Urothelium cell line (cell line): ENCODE measurements around the gene LRIG3.
A peak's percentile ranks its signal among the peaks of the same experiment; 100 is the strongest.
"Not testable (repeated sequence)": the region's sequence is repeated elsewhere in the genome, so short reads cannot be mapped to it uniquely, and the experiment has no call there.

Source experiments
- DNase-seq: peaks from one replicate; pipeline ENCODE4 v3.0.0; 2011; ENCODE audit warnings: low spot score, mixed read lengths
- FAIRE-seq: peaks from 2 replicates; lab custom pipeline; 2011; peaks lifted over from hg19 to GRCh38; lab: Jason Lieb, UNC

LRIG3 gene

GRCh38 chr12:58920102-58920960 lies at the start of gene LRIG3:
TSS of gene LRIG3 (minus strand) at chr12:58920504. CDS start at chr12:58920235, 269 bp downstream.
- peak; percentile 81 for FAIRE-seq
- peak; percentile 92 for DNase-seq

GRCh38 chr12:58969237-58969636 lies 48.9 kb upstream of the LRIG3 start:
- DNase-seq (no peak), FAIRE-seq (no peak)

DNA sequence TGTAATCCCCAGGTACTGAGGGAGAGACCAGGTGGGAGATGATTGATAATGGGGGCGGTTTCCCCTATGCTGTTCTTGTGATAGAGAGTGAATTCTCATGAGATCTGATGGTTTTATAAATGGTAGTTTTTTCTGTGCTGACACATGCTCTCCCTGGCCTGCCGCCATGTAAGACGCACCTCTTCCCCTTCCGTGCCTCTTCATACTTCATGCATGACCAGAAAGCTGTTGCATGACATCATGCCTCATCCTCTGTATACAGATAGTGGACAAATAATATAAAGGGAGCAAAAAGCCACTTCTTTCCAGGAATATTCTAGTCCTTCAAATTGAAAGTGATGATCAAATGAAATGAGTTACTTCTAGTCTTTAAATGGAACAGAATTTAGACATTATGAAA lies 47.3 kb upstream of the LRIG3 start:
- no peak for DNase-seq
- no peak for FAIRE-seq

DNA sequence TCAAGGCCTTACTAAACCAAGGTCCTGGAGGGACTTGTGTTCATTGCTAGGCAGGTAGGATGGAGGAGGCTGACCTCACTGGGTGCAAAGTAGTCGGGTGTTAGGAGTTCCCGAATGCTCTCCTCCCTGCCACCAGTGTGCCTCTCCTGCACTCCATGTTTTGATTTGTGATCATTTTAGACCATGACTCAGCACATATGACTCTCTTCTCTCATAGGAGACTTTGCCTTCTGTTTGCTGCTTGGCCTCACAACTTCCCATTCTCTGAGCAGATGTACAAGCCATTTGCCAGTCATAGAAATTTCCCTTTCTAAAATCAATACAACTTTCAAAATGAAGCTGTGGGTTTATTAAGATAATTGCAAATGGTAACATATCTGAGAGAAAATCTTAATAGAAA lies 46.6 kb upstream of the LRIG3 start:
- FAIRE-seq (no peak), DNase-seq (peak; percentile 9)

- no peak for DNase-seq
- no peak for FAIRE-seq
Observed at GRCh38 chr12:58965568-58965967, 45.3 kb upstream of the LRIG3 start.

DNA sequence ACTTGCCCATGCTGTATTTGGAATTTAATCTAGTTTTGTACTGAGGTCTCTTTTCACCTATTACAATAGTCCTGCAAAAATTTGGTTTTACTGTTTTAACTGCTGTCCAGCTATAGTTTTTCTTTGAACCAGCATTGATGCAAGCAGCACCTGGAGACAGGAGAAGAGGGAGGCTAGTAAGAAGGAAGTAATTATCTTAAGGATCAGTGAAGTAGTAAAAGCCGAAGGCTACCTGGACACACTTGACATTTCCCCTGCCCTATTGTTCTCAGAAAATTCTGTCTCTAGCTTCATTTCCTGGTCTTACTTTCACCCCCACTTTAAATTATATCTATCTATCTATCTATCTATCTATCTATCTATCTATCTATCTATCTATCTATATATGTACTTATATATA lies 43.5 kb upstream of the LRIG3 start:
- no peak for FAIRE-seq
- DNase-seq: no peak

GRCh38 chr12:58961906-58962305 lies 41.6 kb upstream of the LRIG3 start:
- FAIRE-seq (no peak), DNase-seq (no peak)

DNA sequence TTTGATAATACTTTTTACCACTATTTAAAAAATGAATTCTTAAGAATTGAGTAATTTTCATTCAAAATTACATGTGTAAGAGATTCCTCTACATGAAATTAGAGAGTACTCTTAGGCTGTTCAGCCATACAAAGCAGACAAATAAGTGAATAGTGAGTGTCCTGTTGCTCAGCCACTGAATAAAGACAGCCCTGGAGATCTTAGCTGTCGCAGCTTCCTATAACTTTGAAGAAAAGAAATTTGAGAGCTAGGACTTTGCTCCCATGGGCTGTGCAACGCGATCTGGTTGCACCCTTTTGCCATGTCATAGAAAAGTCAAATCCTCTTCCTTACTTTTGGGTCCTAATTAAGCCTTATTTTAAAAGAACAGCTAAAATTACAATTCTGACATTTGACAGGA lies 40.9 kb upstream of the LRIG3 start:
- DNase-seq (no peak), FAIRE-seq (no peak)

GRCh38 chr12:58959639-58960300 lies 39.5 kb upstream of the LRIG3 start:
- FAIRE-seq (no peak), DNase-seq (no peak)

DNA sequence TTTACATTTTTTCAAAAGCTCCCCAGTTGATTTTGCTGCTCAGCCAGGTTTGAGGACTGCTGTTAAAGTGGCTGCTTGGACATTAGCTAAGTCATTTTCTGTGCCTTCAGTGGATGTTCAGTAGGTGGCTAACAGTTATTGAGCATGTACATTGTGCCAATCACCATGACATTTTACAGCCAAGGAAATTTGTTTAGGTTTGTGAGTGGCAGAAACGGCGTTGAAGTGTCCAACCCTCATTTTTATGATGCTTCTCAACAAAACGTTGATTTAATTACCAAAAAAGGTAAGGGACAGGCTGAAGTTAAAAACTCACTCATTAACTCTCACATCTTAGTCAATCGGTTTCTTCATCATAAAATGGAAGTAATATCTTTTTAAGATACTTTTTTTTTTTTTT lies 37.0 kb upstream of the LRIG3 start:
- DNase-seq (no peak), FAIRE-seq (no peak)

DNA sequence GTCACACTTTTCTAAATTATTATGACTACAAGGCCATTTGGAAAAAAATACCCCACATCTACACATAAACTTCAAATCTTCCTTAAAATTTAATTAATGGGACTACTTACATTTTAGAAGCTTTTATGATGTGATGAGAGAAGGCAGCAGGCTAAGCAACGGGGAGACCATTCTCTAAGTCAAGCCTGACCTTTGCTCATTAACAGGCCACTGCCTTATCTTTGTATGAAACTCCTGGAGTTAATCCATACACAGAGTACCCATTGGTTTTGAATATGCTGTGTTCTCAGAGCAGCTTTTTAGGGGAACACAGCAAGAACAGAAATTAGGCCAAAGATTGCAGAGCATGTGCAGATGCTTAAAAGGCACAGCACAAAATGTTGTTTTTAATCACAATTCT lies 35.5 kb upstream of the LRIG3 start:
- no peak for FAIRE-seq

DNA sequence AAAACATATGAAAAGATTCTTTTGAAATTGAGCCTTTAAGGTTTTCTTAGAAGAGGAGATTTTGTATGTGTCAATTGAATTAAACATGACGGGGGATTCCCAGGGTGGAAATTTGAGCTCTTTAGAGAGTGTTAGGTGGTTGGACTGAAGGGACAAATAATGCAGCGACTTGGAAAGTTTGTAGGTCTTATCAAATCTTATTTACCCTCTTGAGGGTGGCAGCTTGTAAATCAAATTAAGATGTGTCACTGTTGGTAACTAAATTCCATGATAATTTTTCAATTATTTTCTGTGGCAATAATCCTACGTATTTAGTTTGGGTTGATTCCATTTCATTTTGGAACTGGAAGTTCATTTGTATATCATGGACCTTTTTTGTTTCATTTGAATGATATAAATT lies 33.7 kb upstream of the LRIG3 start:
- FAIRE-seq: no peak
- DNase-seq: no peak

More for the DNA sequence above, 35.5 kb upstream of the LRIG3 start:
- no peak for DNase-seq

DNA sequence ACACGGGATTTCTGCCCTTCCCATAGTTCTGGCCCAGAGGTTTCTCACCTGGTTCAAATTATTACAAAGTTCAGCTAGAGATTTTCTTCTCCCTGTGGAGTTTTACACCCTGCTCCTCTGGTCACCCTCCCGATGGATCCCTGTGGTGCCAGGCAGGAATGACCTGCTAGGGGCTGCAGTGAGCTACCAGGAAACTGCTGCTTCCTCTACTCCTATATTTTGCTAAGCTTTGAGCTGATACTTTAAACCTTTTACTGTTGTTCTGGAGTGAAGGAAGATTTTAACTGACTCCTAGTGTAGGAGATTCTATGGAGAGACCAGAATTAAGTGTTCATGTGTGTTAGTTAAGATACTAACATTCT lies 30.4 kb upstream of the LRIG3 start:
- DNase-seq (no peak), FAIRE-seq (no peak)

GRCh38 chr12:58949954-58950738 lies 29.8 kb upstream of the LRIG3 start:
- FAIRE-seq, DNase-seq: not testable (repeated sequence)

DNA sequence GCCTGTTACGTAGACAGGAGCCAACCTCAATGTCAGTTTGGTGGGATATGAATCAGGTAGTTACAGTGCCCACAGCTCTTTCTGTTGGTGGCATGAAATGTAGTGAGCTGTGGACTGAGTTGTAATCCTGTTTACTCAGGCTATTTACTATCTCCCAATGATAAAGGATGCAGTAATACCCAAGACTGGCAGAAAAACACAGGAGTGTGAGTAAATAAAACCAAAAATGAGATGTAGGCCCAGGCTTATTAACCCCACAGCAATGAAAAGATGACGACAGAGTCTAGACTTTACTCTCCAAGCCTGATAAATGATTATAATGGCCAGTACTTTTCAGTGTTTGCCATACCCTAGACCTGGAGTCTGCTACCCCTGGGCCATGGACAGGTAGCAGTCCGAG lies 22.8 kb upstream of the LRIG3 start:
- FAIRE-seq: no peak

GRCh38 chr12:58942345-58942744 lies 22.0 kb upstream of the LRIG3 start:
- DNase-seq (no peak), FAIRE-seq (no peak)

More for the DNA sequence above, 22.8 kb upstream of the LRIG3 start:
- no peak for DNase-seq

- no peak for DNase-seq
- FAIRE-seq: no peak
Observed at GRCh38 chr12:58939399-58940100, 19.2 kb upstream of the LRIG3 start.

DNA sequence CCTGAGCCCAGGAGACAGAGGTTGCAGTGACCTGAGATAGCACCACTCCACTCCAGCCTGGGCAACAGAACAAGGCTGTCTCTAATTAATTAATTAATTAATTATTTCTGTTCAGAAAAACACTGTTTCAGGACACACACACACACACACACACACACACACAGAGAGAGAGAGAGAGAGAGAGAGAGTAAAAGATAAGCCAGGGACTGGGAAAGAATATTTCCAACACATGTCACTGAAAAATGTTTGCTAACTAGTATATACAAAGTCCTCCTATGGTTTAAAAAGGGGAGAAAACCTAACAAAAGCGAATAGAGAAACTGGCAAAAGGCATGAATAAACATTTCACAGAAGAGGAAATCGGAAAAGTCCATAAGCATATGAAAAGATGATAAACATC lies 18.1 kb upstream of the LRIG3 start:
- FAIRE-seq: no peak

DNA sequence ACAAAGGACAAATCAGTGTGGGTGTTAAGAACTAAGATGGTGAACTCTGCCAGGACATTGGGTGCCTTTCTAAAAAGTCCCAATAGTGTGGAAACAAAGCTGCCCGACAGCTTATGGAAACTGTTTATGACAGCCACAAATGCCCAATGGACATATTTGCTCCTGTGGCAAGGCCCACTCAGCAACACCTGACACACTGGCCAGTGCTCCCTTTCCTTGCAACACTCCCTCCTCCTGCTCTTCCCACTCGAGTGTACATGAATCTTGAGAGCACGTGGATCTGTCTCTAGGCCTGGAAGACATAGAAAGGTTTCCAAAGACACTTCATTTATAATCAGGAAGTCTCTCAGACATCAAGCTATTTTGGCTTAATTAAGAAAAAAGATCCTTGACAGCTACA lies 14.2 kb upstream of the LRIG3 start:
- FAIRE-seq: no peak

More for the DNA sequence above, 18.1 kb upstream of the LRIG3 start:
- no peak for DNase-seq

DNA sequence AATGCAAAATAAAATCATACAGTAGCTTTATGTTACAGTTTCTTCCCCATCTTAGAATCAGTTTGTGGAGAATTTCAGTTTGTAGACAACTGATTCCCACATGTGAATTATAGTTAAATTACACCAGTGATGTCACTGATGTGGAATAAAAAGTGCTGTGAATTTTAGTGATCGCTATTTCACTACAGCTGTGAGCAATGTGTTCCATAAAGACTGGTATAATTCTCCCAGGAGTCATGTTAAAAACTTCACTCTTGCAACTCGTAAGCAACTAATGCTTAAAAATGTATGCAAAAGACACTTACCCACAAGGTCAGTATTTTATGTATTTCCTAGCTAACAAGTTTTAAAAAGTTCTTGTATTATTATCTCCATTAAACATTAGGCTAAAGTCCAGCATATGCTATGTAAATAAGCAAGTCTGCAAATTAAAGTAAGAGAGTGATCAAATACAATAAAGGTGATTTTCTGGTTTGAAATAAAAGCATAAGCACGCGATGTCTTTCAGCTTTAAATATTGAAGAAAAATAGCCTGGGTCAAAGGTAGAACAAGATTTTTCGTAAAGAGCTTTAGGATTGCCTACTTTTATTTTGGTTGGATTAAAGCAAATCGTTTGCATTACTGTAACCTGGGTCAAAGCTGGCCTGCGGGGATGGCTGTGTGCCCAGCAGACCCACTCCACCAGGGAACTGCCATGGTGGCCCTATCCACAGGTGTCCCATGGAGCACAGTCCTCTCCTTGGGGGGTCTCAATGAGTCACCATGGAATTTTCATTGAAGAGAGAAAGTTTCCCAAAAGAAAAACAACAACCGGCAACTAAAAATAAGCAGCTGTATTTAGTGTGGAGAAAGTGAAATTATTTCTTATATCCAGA lies 12.7 kb upstream of the LRIG3 start:
- DNase-seq (no peak), FAIRE-seq (no peak)

More for the DNA sequence above, 14.2 kb upstream of the LRIG3 start:
- no peak for DNase-seq
